ENCODE measurements around the gene CPNE2.

Gene CPNE2

DNA sequence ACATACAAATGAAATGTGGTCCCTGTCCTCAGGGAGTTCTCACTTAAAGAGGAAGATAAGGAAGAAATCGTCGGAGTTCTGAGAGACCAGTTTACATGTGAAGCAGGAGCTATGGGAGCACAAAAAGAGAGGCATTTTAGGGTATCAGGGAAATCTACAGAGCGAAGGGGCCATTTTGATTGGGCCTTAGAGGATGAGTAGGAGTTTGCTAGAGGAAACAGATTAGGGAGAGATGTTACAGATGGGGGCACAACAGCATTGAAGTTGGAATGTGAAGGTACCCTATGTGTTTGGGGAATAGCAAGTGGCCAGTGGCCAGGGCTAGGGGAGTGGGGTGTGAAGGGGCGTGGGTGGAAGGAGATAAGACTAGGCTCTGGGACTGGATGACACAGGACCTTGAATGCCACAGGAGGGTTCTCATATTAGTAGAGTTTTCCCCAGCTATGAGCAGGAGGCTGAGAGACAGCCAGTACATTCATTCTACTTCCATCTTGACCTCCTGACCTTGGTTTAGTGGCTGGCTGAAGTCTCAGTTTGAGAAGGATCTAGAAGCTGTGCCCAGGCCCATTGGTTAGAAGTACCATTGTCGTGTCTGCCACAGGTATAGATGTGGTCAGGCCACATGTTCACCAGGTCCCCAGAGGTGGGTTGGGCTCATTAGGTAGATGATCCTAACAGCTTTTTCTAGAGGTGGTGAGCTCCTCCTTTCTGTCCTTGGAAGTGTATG, 34.8 kb downstream of the CPNE2 start:
- no peak for DNase-seq

DNA sequence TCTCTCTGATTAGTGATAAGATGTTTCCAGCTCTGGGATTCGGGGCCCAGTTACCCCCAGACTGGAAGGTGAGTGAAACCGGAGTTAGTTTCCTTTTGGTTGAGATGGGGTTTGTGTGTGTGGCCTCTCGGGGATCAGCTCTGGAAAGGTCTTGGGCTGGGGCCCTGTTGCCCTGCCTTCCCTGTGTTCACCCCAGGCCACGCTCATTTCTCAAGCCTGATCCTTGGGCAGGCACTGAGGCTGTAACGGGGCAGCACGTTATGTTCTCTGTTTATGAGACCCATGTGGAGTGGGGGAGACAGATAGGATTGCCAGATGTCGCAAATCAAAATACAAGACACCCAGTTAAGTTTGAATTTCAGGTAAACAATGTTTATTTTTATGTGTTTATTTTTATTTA, 35.5 kb downstream of the CPNE2 start:
- DNase-seq = no peak

DNA sequence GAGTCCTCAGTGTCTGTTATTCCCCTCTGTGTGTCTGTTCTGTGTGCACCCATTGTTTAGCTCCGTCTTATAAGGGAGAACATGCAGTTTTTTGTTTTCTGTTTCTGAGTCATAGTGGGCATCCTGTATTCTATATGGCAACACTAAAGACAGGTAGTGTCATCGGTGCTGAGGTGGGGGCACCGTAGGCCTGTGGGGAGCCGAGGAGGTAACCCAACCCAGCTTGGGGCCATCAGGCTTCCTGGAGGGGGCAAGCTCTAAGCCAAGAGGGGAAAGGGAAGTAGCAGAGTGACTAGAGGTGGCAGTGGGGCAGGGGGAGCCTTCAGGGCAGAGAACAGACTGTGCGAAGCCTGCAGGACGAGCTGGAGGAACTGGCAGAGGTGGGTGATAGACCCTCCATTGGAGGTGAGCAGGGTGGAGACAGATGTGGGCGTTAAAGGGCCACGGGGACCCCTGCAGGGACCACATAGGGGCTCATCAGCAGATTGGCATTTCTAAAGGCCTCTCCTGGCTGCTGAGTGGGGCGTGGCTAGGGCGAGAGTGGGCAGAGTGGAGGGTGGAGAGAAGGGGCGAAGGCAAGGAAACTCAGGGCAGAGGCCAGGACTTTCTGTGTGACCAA, 36.5 kb downstream of the CPNE2 start:
- no peak for DNase-seq

DNA sequence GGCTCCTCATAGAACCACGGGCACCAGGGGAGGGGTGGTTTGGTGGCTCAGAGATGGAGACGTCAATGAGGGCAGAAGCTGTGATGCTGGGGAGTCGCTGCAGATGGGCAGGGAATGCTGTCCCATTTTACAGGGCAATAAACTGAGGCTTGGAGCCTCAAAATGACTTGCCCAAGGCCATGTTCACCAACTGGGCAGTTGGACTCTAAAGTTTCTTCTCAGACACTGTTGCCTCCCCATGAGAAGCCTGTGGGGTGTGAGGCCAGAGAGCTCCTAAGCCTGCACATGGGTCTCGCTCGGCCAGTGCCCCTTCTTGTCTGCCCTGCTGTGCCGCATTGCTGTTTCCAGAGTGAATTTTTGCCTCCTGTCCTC, 38.6 kb downstream of the CPNE2 start:
- DNase-seq = no peak

DNA sequence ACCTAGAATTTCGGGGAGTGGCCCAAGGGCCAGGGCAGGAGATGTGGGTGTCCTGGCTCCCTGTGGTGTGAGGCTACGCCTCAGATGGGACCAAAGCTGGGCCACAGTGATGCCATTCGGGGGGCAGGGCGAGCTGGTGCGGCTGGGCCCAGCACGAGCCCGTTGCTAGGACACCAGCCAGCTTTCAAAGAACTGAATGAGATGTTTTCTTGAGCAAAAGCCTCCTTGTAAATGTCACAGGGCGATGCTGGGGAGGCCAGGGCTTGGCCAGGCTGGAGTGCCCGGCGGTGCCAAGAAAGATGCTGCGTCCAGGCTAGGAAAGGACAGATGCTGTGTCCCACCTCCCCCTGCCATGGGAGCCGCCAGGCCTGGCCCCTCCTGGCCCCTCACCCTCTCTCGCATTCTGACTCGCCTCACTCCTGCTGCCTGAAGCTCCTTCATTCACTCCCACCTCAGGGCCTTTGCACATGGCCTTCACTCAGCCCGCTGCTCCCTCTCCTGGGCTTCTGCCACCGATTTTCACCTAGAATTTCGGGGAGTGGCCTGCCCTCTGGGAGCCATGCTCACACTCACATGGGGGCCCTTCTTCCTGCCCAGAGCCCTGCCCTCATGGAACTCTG, 39.1 kb downstream of the CPNE2 start:
- DNase-seq = no peak

DNA sequence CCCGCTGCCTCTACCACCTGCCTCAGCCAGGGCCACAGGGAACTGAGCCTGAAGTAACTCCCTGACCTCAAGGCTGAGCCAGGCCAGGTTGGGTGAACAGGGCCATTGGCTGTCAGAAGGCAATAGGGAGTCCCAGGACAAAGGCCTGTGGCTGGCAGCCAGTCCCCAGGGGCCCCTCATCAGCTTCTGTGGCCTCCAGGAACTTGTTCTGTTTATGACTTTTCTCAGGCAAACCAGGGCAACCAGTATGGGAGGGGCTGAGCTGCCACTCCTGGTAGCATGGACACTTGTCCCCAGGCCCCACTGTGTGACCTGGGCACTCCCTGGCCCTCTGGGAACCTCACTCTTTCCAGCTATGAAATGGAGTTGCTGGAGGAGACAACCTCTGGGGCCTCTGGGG, 40.1 kb downstream of the CPNE2 start:
- DNase-seq = no peak

DNA sequence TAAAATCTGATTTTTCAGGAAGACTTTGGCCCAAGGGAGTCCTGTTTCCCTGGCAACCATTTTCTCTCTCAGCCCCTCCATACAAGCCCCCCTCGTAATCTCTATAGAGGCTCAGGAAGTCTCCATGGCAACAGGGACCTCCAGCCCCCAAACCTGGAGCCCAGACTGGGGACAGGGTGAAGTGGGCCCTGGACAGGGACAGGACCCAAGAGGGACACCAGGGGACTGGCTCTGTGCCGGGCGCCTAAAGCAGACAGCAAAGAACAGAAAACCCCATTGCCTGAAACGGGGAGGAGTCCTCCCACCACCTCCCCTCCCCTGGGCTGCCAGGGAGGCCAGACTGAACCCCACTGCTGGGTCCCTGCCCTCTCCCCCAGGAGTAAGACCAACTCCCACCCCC, 40.6 kb downstream of the CPNE2 start:
- no peak for DNase-seq

DNA sequence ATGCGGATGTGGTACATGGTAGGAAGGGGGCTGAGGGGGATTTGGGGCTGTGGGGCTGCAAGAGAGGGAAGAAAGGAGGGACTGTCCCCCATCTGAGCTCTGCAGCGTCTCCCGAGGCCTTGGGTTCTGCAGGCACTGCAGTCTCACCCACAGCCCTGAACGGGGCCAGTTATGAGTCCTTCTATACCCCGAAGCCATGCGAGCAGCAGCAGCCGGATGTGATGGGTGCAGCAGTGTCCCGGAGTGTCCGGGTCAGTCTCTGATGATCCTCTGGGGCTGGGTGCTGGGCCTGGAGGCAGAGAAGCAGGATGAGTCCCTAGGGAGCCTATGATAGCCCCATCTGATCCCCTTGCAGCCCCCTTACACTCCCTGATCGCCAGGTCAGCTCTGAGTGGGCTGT, 41.5 kb downstream of the CPNE2 start:
- no peak for DNase-seq

DNA sequence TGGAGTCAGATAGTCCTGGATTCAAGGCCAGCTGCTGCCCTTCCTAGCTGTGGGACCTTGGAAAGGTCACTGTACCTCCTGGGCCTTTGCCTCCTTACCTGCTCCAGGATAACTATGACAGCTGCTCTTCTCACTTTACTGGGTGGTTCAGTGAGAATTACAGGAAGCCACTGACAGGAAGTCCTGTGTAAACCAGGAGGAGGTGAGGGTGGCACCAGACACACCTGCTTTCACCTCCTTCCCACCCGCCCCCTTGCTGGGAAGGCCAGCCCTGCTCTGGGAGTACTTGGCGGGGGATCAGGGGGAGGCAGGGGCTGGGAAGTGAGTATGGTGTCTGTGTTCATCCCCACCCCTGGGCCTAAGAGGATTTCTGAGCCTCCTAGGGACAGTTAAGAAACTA, 42.6 kb downstream of the CPNE2 start:
- DNase-seq = no peak

DNA sequence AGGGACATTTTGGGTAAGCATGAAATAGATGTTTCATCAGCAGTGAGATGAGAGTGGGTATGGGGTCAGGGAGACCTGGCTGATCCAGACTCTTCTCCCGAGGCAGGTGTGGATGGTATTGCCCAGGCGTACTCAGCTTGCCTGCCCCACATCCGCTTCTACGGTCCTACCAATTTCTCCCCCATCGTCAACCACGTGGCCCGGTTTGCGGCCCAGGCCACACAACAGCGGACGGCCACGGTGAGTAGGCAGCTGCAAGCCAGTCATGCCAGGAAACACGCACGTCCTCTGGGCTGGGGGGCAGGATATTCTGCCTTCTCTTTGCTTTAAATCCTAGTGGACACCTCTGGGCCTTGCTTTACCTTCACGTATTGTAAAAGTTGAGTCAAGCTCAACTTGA, 44.7 kb downstream of the CPNE2 start:
- DNase-seq = no peak

DNA sequence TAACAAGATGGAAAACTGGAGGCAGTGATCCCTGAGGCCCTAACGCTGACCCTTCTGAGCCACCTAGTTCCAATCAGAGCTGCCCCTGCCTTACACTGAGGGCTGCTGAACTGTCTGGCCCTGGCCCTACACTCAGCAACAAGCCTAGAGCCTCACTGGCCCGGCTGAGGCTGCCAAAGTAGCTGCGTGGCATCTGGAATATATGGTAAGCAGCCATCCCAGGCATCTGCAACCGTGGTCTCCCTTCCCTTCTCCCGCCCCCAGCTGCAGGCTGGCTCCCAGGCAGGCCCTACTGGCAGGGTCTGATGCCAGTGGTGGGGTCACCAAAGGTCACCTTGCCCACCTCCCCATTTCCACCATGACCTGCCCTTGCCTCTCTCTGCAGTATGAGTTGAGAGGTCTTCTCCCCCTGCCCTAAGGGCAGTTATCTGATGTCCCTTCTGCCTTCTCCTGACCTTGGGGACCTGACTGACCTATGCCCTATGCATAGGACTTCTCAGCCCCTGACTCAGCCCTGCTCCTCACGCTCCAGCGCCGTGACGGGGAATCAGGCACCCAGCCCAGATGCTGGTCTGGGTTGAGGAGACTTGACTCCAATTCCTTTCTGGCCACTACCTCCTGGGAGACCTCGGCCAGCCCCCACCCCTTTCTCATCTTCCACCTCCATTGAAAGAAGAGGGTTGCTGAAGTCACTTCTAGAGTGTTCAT, 45.3 kb downstream of the CPNE2 start:
- no peak for DNase-seq

DNA sequence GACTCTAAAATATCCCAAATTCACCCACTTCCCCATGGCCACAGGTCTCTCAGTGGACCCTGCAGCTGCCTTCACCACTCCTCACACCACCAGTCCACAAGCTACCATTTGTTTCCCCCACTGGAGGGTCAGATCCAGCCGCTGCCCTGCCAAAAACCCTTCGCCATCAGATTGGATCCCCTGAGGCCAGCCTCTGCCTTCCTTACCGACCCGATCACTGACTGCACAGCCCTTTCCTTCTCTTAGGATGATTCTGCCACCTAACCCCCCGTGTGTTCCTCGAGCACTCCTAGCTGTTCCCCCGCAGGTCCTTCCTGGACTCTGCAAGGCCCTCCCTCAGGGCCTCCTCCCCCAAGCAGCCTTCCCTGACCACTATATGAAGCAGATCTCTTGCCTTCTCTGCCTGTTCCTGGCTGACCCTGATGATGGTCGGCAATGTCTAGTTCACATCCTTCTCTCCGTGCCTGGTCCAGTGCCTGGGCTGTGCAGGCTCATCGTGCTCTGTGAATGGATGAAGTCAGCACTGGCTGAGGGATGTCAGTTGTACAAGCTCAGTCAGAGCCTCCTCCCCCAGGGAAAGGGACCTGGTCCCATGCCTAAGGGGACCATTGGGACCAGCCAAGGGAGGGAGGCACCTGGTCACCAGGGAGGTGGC, 46.0 kb downstream of the CPNE2 start:
- no peak for DNase-seq

DNA sequence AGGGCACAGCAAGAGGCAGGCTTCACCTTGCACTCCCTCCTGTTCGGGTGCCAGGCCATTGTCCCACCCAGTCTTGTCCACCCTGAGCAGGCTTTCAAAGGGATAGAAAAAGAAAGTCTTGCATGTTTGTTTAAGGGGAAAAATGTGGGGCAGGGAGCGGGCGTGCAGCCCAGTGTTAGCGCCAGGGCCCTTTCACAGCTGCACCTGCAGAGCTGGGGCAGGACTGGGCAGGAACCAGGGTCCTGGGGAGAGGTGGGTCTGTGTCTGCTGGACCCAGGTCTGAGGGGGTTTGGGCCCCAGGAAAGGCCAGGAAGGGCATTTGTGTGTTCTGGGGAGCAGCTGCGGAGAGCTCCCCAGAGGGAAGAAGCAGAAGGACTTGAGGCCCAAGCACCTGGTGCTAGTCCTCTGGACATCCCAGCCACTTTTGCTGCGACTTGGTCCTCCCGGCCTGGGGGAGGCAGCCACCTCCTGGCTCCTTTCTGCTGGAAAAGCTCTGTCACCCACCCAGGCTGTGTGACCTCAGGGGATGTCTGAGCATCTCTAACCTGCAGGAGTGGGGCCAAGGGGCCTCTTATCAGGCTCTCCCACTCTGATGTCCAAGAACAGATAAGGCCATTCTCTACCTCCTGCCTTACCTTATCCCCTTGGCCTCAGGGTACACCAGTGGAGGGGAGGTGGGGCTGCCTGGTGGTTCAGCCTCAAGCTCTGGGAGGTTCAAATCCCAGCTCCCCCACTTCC, 48.7 kb downstream of the CPNE2 start:
- DNase-seq = no peak

DNA sequence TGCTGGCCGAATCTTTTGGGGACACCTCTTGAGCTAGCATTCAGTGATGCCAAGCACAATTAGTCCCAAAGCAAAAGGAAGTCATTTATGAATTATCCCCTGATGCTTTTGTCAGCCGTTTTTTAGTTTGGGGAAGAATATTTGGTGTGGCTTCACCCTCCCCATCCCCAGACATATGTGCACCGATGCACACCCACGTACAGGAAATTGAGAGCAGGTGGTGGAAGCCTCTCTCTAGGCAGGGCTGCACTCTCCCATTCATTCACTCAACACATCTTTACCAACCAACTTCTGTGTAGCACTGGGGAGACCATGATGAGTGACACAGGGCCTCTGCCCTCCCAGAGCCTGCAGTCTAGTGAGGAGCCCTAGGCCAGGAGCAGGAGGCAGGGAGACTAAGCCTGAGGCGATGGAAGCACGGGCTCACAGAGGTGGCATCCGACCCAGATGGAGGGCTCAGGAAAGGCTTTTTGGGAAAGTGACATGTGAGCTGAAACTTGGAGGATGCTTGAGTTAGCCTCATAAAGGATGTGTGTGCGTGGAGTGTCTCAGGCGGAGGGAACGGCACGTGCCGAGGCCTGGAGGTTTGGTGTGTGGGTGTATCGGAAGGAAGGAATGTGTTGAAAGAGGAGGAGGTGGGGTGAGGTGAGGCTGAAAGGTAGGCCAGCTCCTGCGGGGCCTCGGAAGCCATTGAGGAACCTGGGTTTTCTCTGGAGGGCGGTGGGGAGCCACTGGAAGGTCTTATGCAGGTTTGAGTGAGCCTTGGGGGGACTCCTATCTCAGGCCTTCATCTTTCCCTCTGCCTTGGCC, 49.6 kb downstream of the CPNE2 start:
- no peak for DNase-seq

DNA sequence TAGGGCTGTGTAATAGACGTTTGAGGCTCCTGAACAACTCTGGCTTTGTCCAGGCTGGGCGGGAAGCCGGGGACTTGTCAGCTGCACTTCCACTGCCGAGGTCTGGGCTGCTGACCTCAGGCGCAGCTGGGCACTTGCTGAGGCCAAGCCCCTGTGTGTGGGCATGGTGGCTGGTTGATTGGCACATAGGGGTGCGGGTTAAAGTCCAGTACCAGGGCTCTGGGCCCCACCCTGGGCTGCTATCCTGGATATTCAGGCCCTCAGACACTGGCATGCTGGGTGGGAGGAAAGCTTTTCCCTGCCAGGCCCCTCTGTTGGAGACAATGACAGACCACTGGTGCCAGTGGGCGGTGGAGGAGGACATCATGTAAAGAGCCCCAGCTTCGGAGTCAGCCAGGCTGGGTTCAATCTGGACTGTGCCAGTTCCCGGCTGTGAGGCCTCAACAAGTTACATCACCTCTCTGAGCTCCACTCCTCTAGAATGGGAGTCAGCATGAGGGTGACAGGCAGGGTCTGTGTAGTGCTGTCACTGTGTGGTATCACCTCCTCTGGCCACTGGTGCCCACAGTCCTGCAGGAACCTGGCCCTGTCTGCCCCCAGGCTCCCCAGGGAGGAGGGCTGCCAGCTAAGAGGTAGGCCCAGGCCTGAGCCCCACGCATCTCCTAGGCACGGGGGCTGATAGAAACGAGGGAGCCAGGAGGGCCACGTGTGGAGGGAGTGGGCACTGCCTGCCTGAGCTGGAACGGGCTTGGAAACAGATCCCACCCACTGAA, 51.0 kb downstream of the CPNE2 start:
- no peak for DNase-seq

DNA sequence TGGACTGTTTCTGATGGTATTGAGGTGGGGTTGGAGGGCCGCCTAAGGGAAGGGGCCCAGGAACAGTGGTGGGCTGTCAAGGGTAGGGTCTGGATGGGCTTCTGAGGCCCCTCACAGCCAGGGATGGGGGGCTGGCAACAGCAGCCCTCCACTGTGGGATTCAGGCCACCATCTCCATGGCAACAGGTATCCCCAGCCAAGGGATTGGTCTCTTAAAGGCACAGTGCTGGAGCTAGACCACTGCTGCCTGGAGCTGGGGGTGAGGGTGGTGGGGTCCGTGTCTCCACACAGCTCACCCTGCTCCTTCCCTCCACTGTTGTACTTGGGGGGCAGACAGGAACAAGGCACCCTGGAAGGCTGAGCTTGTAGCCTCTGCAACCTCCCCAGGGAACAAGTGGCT, 51.6 kb downstream of the CPNE2 start:
- no peak for DNase-seq

DNA sequence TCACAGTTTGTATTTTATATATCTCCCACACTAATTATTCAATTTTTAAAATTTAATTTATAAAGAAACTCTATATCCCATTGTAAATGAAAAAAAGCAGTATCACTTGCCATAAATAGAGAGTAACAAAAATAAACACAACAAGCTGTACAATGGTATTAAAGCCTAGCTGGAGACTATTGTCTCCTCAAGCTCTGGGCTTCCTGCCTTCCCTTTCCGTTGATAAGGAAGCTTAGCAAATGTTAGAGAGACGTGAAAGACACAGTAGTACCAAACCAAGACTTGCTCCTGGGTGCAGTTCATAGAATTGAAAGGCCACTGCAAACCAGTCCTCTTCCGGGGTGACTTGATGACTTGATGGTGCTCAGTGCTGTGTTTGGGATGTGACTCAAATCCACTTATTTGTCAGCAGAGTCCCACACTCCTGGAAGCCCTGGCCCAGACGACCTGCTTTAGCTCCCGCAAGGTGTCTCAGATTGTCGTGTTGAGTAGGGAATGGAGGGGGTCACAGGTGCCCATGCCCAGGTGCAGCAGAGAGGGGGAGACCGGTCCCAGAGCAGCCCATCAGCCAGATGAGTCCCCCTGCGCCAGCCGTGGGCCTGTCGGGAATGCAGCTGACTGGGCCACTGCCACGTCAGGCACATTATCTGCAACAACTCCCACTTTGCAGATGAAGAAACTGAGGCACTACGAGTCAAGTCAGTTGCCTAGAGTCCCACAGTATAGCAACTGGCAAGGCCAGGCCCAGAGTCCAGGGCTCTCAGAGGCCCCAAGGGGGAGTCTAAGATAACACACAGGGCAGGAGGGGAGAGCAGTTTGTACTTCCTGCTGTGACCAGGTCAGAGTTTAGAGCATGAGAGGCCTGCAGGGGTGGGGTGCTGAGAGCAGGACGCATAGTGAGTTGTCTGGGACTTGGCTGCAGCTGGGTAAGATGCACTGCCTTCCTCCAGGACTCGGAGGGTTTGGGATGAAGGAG, 53.0 kb downstream of the CPNE2 start:
- no peak for DNase-seq

DNA sequence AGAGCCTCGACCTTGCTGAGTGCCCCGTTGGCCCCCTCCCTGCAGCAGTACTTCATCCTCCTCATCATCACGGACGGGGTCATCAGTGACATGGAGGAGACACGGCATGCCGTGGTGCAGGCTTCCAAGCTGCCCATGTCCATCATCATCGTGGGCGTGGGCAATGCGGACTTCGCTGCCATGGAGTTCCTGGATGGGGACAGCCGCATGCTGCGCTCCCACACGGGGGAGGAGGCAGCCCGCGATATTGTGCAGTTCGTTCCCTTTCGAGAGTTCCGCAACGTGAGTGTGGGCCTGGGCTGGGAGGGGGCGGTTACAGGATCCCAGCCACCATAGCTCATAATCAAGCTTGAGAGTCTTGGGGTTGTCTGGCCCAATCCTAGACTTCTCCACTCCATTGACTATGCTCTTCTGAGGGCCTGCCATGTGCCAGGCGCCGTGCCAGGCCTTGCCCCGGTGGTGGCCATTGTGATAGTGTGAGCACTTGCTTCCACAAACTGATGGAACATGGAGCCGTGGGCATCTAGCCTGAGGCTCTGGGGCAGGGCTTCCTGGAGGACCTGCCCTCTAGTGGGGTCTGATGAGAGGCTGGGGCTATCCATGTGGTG, 53.8 kb downstream of the CPNE2 start:
- DNase-seq = no peak

DNA sequence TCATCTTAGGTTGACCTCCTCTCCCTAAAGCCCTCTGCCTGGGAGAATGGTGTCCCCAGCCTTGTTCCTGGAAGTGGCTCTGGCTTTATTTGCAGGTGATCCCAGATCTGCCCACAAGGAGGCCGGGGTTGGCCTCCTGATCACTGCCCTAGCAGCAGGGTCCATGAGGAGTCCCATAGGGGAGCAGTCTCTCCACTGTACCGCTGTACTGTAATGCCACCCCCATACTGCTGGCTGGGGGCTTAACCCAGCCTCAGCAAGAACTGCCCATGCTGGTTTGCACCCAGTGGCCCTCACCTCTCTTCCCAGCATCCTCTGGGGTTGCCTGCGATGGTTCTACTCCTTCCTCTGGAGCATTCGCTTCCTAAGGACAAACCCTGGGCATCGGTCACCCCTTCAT, 54.4 kb downstream of the CPNE2 start:
- DNase-seq = no peak

Measured in NCI-H774 (cell line).